ENCODE measurements around the gene CEBPZOS. TPM values are rescaled to one million over a fixed set of nuclear protein-coding genes. Genes with fewer than 3 reads are reported as not detected.

The CEBPZOS gene
- total and polyA plus RNA-seq, 2 of the 4 experiments (the other 2 are of a cell fraction), result 16.8 to 31.5 TPM

DNA sequence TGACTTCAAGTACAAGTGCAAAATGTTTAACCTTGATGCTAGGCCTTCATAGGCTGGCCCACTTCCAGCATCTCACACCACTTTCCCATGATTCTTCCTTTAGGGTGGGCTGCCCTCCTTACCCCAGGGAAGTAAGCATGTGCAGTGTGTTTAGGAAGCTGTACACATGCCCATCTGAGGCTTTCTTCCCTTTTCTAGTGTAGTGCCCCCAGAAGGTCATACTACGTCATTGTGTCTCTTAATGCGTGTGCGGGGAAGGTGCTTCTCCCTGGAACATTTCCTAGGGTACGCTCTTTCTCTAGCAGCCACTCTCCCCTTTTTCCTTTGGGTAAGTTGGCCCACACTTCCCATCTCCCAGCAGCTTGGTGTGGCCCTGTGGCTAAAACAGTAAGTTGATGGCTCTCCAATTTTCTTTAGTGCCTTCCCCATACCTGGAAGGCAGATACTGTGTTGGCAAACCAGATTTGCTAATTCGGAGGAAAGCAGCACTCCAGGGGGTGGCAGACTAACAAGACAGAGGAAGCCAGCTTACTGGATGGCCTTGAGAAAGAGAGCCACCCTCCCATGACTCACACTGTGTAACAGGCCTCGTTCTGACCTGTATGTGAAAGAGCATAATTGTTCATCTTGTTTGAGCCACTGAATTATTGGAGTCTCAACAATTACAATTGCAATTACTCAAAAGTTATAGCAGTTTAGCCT lies 6.7 kb upstream of the CEBPZOS start:
- dilution Hi-C loops (cut with HindIII; ENCODE audit: low sequenced_read_pairs, unreplicated experiment), result no loop called here
- Histone ChIP-seq H2AFZ (replicated peaks; ENCODE audit: low read length, poor library complexity) (peak overlapping the region; percentile 80), H2AK9ac (replicated peaks; ENCODE audit: low read depth, low read length, poor library complexity) (no peak overlapping the region), H3K18ac (ENCODE audit: low read depth, low read length) (no peak overlapping the region), H3K79me1 (ENCODE audit: low read depth in 1 of 2, low read length in 2 of 2) (no peaks in the 10 kb centered on the region), H2BK5ac (ENCODE audit: low read depth, low read length, poor library complexity, severe bottlenecking) (no peak overlapping the region), H3K27me3 (ENCODE audit: control insufficient read depth, insufficient read depth, low read length) (no peaks in the 10 kb centered on the region; the same call in none of the 2 replicates), H2AK5ac (ENCODE audit: low read depth, low read length) (no peak overlapping the region; the same call in 1 of the 2 replicates), H2BK120ac (ENCODE audit: low read depth, low read length) (no peak overlapping the region), H2BK20ac (ENCODE audit: low read depth, low read length) (no peak overlapping the region), H4K91ac (ENCODE audit: insufficient read depth, low read depth, low read length) (no peak overlapping the region), H3K4me3 (ENCODE audit: insufficient read depth, low read depth, low read length) (no peak overlapping the region), H3K9ac (ENCODE audit: low read depth, low read length) (no peak overlapping the region), H3K36me3 (ENCODE audit: control insufficient read depth, insufficient read depth, low read length) (no peaks in the 10 kb centered on the region), H3K14ac (replicated peaks; ENCODE audit: low read depth, low read length) (no peak overlapping the region), H4K5ac (ENCODE audit: low read depth, low read length) (0 out of 2 replicates have a peak overlapping the region, but pooled peaks have one; percentile 2), H3K56ac (ENCODE audit: extremely low read depth, insufficient read depth, low read length) (no peak overlapping the region), H3K4ac (ENCODE audit: low read depth, low read length) (no peak overlapping the region), H4K20me1 (ENCODE audit: insufficient read depth, low read length) (no peaks in the 10 kb centered on the region), H3K9me1 (ENCODE audit: insufficient read depth, low read length) (peaks cover 3% of the 10 kb centered on the region; the same call in 1 of the 2 replicates), H2BK15ac (ENCODE audit: low read depth, low read length) (no peak overlapping the region), H3K4me2 (ENCODE audit: low read depth, low read length) (no peak overlapping the region), H3K9me3 (ENCODE audit: control insufficient read depth, insufficient read depth, low read length) (no peaks in the 10 kb centered on the region), H4K8ac (ENCODE audit: low read depth in 2 of 2, low read length in 2 of 2) (peak overlapping the region; percentile 16; a peak in 1 of 4 replicates), H3K23ac (ENCODE audit: low read depth, low read length) (no peak overlapping the region), H3K27ac (ENCODE audit: insufficient read depth, low read length) (no peak overlapping the region), H3K4me1 (ENCODE audit: control insufficient read depth, insufficient read depth, low read length) (peaks cover 2% of the 10 kb centered on the region)
- intact Hi-C loops (cut with micrococcal nuclease), result no loop called here
- ChIA-PET CTCF (interaction anchor here (0.6 kb wide), 2 partner anchors 21 to 47 kb away, joined by 3 read pairs; no protein-coding TSS in a partner anchor), POLR2A (ENCODE audit: unreplicated experiment) (no interaction called here)
- ATAC-seq (ENCODE audit: low read depth) (peak; percentile 100), DNase-seq (peak; percentile 90)
- WGBS, 2 experiments (ENCODE audit: extremely low coverage in 2 of 2, insufficient read length in 1 of 2), result 80% methylated on average over 1 of the region's 6 CpGs; no CpG with 5 or more reads in 1 of the 2 experiments
- TF ChIP-seq FOS (IDR thresholded peaks at IDR 0.05; ENCODE audit: low read depth, low read length), result peak; percentile 33; the same call in 1 of the 2 replicates
- TF ChIP-seq POLR2A (IDR thresholded peaks at IDR 0.05; ENCODE audit: low read depth, low read length), result no peak
- peak; percentile 58 for TF ChIP-seq CEBPB (IDR thresholded peaks at IDR 0.05; ENCODE audit: low read depth, low read length)
- TF ChIP-seq, protein P1, sequence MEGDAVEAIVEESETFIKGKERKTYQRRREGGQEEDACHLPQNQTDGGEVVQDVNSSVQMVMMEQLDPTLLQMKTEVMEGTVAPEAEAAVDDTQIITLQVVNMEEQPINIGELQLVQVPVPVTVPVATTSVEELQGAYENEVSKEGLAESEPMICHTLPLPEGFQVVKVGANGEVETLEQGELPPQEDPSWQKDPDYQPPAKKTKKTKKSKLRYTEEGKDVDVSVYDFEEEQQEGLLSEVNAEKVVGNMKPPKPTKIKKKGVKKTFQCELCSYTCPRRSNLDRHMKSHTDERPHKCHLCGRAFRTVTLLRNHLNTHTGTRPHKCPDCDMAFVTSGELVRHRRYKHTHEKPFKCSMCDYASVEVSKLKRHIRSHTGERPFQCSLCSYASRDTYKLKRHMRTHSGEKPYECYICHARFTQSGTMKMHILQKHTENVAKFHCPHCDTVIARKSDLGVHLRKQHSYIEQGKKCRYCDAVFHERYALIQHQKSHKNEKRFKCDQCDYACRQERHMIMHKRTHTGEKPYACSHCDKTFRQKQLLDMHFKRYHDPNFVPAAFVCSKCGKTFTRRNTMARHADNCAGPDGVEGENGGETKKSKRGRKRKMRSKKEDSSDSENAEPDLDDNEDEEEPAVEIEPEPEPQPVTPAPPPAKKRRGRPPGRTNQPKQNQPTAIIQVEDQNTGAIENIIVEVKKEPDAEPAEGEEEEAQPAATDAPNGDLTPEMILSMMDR (conservative IDR thresholded peaks at IDR 0.05; ENCODE audit: low read depth, low read length), result 0 out of 2 replicates have a peak, but pooled peaks have one; percentile 14
- in situ Hi-C loops (cut with MboI; ENCODE audit: low sequenced_read_pairs), result no loop called here
- no TSS peak for BruUV-seq (replicated peaks)
